GM19467 (cell line): ENCODE results near the gene SLC49A4.

ENCODE experiments used
- ATAC-seq: cut with Tn5 transposase; IDR thresholded peaks from one replicate; pipeline ENCODE4 v1.9.1; 2021; ENCODE audit warnings: mild to moderate bottlenecking, moderate library complexity; ENCODE audit not compliant: unreplicated experiment

SLC49A4 gene

DNA sequence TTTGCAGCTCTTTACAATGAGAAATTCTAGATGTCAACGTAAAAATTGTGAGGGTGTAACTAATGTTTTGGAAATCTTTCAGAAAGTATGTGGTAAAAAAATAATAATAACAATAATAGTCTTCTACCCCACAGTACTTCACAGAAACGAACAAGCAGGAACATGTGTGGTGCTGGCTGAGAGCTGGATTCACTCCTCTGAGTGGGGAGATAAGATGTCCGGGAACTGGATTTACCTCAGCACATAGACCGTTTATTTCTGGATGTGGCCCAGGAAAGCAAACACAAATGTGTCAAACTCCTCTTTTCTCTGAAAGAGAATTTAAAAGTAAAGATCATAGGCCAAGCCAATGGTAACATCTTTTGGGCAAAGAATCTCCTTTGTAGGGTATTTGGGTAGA is 103.4 kb downstream of the SLC49A4 start:
- ATAC-seq = no peak

DNA sequence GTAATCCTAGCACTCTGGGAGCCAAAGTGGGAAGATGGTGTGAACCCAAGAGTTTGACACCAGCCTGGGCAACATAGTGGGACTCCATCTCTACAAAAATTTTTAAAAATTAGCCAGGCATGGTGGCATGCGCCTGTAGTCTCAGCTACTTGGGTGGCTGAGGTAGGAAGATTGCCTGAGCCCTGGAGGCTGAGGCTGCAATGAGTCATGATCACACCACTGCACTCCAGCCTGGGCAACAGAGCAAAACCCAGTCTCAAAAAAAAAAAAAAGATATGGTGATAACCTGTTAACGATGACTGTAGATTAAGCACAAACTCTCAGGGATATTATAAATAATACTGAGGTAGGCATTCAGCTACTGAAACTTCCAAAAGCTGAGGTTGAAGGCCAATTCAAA is 107.5 kb downstream of the SLC49A4 start:
- no peak for ATAC-seq

DNA sequence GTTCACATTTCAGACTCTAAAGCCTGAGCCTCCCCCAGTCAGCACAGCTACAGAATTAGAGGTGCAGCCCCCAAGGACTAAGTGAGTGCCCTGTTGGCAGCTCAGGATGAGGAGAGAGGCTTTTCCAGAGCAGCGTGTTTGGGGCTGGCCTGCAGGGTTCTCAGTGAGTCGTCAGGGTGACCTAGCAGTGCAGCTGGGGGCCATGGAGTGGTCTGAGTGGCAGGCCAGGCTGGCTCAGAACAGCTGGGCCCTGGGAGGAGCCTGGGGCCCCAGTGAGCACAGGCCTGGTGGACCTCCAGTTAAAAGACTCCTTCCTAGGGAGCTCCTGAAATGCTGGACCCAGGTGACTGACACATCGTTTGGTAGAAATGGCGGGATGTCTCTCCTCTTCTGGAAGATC is 108.3 kb downstream of the SLC49A4 start:
- ATAC-seq = no peak

DNA sequence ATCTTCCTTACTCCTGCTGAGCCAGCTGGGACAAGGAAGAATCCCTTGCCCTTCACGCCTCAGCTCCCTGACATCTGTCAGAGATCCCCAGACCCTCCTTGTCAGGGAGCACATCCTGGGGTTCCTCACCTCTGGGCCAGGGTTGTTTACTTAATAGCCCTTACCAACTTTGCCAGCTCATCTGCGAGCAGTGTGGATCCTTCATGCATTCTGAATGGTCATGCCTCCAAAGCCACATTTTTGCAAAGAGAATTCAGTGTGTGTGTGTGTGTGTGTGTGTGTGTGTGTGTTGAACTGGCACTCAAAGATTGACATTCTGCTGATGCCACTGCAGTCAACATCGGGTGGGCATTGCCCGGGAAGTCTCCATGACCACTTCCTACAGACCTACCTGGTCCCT is 112.6 kb downstream of the SLC49A4 start:
- no peak for ATAC-seq

DNA sequence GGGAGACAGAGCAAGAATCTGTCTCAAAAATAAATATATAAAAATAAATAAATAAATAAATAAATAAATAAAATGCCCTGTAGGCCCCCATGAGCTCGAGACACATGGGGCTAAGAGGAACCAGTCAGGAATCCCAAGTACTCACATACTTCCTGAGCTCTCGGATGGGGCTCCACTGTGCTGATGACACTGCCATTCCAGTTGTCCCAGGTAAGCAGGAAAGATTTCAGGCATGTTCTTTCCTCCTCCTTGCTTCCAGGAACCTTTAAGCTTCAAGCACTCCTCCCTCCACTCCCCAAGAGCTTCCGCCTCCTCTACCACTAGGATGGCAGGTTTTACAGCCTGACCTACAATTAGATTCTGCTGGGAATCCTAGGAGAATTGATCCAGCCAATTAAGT is 113.4 kb downstream of the SLC49A4 start:
- ATAC-seq = no peak

DNA sequence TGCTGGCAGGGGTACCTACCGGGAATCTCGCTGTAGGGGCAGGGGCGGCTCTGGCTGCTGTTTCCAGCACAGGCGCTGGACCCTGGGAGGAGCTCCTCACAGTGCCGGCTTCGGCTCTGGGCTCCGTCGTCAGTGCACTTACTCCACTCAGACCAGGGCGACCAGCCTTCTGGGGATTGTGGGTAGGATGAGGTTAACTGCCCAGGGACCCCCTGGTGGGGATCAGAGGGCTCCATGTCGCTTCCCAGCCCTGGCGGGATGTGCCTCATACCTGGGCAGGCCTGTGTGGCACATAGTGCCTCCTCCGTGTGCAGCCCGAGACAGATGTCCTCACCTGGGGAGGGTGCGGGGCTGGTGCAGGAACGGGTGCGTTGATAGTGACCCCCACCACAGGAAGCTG is 117.0 kb downstream of the SLC49A4 start:
- ATAC-seq = no peak

DNA sequence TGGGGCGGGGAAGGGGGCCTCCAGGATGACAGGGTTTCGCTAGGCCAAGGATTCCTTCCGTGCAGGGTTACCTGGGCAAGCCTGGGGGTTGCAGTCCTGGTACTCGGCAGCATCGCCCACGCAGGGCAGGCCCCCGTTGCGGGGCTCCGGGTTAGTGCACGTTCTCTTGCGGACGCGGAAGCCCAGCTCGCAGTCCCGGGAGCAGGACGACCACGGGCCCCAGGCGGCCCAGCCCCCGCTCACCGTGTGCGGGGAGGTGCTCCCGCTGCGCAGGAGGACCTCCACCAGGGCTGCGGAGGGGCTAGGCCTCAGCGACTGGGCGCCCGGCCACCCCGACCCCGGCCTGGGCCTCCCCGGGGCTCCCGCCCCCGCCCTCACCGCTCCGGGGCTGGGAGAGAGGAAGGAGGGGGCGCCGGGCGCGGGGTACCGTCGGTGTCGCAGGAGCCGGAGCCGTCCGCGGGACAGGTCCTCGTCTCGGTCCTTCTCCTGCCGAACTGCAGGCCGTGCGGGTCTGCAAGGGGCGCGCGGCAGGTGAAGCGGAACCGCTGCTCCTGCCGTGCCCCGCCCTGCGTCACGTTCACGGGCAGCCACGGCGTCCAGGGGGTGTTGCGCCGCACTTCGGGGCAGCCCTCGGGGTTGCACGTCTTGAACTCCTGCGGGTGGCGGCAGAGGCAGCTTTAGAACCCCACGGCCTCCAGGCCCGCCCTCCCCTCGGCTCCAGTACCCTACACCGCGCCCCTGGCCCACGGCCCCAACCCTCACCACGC is 118.1 kb downstream of the SLC49A4 start:
- ATAC-seq = no peak

DNA sequence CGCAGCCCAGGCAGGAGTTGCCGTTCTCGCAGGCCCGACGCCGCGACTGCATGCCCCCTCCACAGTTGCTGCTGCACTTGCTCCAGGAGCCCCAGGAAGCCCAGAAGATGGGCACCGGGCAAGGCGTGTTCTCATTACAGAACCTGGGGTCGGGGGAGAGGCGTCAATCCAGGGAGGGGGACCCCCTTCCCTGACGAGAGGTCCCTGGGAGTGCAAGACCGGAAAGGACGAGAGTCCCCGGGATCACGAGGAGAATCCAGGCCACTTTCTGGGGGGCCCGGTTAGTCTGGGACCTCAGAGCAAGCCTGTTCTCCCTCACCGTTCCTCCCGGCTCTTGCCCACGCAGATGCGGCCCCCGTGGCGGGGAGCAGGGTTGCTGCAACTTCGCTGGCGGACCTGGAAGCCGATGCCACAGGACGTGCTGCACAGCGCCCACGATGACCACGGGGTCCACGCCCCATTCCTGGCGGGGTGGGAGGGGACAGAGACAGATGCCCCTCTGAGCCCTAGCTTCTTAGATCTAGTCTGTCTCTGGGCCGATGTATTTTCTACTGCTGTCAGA is 118.8 kb downstream of the SLC49A4 start:
- ATAC-seq = no peak

DNA sequence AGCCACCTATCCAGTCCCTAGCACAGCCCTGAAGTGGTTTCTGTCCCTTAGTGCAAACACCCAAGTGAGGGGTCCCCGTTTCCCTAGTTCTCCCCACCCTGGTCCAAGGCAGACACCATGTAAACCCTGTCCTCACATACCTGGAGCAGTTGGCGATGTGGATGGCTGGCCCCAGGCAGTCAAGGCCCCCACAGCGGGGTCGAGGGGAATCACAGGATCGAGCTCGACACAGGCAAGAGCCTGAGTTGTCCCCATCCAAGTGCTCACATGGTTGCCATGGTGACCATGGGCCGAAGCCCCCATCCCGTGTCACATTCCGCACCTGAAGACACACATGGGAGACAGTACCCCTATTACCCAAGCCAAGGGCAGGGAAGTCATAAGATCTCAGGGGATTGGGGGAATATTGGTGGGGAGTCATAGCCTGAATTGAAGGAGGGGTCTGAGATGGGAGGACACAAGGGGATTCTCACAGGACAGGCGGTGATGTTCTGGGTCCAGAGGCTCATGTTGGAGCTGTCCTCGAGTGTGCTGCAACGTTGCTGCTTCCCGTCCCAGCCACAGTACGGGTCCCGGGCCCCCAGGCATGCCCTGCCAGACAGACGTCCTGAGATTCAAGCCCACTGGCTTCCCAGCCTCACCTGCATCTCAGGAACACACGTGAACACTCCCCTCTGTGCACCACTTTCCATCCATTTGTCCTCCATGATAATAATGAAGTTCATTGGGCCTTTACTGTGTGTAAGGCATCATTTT is 120.6 kb downstream of the SLC49A4 start:
- no peak for ATAC-seq

DNA sequence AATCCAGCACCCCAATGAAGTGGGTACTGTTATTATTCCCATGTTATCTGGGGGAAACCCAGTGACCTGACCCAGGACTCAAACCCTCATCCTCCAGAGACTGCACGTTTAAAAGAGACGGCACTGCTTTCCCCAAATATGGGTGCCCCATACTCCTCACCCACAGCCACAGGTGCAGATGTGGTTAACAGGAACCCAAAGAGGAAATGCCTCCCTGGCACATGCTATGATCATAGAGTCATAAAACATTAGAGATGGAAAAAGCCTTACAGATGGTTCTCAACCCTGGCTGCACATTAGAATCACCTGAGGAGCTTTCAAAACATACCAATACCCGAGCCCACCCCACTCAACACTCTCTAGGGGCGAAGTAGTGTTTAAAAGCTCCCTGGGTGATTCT is 121.2 kb downstream of the SLC49A4 start:
- no peak for ATAC-seq

DNA sequence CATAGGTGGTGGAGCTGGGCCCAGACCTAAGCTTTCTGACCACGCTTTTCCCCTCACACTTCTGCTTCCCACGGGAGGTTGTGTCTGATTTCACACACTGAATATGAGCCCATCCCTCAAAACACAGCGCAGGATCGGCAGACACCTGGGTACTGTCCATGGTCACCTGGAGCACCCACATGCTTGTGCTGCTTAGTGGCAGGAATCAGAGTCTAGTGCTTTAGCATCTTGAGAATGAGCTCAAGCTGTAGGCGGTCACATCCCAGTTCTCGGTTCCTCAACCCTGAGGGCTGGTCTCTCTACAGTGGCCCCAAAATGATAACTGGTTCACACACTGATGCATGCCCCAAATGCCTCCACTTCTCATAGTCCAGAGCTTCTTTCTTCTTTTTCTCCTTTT is 121.7 kb downstream of the SLC49A4 start:
- no peak for ATAC-seq

DNA sequence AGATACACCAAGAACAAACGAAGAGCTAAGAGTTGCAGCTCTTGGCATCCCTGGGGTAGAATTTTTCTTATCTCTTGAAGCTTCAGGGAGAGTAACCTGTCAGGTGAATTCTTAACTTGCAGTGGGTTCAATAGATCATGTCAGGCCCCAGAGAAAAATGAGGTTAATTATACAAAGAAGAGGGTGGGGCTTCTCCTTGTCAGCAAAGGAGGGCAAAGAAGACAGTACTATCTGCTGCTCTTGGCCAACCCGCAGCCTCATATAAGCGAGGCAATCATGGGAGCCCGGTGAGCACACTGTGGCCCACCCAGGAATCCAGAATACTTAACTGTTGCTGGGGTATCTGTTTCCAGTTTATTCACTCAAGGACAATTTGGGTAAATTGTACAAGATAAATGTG is 122.5 kb downstream of the SLC49A4 start:
- no peak for ATAC-seq

DNA sequence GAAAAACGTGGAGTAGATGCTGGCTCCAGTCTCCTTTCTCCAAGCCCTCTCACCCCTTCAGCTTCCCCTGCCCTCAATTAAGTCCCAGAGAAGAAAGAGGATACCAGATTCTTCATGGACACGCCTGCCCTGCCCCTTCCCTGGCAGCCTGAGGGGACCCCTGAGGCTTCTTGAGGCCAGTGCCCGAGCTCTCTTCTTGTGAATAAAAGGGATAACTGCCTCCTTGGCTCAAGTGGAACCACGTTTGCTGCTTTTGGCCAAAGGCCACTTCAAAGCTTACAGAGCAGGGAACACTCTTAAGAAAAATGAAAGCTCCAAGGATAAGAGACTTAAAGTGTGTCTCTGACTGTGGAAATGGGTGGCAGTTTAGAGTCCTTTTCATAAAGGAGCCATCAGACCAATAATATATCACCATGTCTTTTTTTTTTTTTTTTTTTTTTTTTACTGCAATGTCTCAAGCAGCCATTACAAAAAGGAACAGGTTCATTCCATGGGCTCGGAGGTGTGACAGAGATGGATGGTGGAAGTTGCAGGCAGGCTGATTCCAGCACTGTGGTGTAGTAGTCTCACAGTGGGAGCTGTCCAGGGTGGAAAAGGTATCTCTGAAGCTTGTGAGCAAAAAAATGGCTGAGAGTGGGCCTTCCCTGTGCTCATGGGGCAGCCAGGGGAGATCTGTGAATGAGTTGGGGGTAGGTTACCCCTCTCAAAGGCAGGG is 123.9 kb downstream of the SLC49A4 start:
- ATAC-seq = no peak

DNA sequence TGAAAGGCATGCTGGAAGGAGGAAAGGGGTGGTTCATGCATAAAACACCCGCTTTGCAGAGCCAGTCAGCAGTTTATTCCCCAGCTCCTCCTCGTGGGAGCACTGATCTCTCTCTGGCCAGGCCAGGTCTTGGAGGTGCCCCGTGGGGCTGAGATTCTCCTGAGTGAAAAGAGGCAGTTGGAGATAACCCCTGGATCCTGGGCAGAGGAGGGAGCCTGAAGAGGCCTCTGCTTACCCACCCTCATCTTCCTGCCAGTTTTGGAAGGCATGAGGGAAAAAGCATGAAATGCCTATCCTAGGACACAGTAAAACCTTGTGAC is 124.4 kb downstream of the SLC49A4 start:
- ATAC-seq = no peak

DNA sequence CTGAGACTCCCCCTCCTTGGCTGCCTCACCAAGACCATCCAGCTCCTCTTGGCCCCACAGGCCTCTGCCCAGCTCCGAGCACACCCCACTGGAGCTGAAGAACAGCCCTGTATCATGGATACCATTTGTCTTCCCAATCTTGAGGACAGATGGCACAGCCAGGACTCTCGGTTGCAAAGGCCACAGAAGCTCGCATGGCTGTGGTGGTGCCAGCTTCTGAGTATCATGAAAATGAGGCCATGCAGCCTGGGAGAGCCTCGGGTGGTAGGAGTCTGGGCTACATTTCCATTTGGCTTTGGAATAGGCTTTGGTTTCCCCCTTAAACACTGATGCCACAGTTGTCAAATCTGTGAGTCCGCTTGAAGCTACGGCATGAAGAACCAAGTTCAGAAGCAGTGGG is 126.1 kb downstream of the SLC49A4 start:
- no peak for ATAC-seq

DNA sequence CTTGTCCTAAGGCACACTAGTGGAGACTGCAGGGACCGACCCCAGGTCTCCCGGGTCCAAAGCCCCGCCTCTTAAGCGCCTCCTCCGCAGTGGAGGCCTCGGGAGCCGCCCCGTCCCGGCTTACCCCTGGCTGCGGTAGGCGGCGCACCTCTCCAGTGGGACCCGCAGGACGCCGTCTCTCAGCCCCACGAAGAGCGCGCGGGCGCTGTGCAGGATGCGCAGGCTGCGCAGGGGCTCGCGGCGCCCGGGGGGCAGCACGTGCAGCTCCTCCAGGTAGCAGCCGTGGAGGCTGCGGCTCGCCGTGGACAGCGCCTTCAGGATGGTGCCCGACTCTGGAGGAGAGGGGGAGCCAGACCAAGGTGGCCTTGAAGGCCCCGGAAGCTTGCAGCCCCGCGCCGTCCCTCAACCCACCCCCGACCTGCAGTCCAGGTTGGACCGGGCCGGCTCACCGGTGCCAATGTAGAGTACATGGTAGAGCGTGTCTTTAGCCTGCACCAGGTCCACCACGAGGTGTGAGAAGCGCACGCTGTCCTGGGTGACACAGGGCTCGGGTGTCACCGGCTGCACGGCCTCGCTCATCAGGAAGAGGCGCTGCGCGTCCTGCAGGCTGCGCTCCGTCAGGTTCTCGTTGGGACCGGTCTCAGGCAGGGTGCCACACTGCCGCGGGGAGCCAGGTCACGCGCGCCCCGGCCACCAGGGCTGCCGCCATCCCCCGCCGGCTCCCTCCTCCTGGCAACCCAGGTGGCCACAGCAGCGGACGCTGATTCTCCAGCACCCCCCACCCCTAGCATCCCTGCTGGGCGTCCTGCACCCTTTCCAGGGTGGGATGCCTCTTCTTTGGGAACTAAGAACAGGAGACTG is 127.2 kb downstream of the SLC49A4 start:
- ATAC-seq = peak; percentile 59

DNA sequence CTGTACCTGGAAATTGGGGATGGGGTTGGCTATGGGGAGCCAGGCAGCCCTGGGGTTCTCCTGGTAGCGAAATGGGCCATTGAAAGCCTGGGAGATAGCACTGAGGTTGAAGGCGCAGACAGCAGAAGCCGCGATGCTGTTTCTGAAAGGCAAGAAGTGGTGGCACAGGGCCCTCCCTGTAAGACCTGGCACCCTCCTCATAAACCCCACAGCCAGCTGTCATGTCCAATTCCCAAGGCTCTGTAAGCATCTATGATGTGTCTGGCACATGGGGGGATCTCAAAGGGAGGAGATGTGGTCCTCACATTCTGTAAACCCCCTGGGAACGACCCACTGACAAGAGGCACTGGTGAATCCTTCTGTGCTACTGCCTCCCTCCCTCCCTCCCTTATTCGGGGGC is 128.7 kb downstream of the SLC49A4 start:
- no peak for ATAC-seq

DNA sequence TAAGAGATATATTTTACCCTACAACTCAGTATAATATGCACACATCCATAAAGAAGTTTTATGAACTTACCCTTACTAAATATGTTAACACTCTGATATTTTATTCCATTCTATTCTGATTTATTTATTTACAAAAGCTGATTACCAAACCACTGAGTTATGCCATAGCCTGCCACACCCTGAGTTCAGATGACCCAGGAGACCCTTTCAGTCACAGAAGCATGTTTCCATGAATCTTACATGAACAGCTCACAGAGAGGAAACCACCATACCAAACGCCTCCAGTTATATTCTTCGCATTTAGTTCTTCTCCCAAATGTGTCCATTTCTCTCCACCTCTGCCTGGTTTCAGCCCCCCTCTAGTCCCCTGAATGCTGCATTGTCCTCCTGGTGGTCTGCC is 129.2 kb downstream of the SLC49A4 start:
- ATAC-seq = no peak

DNA sequence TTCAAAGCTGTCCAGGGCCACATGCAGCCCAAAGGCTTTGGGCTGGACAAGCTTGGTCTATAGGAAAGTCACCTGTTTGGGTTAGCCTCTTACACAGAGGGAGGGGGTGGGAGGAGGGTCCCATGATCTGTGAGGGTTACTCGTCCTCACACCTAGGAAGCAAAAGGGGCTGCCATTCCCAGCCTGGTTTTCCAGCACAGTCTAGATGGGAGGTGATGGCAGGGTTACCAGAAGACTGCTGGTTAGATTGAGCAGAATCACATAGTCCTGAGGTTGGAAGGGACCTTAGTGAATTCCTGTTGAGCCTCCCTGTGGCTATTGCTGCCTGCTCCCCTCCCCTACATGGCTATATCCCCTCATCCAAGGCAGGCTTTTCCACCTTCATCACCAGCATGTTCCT is 130.9 kb downstream of the SLC49A4 start:
- no peak for ATAC-seq

DNA sequence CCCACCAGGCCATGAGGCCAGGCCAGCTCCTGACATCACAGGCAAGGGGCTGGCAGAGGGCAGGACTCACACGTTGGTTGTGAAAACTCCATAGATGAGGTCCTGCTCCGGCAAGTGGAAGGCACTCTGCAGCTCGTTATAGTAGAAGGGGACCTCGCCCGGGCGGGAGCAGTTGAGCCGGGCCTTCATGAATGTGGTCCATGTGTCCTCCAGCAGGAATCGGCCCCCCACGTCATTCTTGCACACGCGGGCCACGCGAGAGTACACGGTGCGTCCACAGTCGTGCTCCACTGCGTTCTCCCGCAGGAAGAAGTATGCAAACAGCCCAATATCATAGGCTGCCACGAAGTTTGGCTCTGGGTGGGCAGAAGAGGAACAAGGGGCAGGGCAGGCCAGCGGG is 131.5 kb downstream of the SLC49A4 start:
- ATAC-seq = no peak

DNA sequence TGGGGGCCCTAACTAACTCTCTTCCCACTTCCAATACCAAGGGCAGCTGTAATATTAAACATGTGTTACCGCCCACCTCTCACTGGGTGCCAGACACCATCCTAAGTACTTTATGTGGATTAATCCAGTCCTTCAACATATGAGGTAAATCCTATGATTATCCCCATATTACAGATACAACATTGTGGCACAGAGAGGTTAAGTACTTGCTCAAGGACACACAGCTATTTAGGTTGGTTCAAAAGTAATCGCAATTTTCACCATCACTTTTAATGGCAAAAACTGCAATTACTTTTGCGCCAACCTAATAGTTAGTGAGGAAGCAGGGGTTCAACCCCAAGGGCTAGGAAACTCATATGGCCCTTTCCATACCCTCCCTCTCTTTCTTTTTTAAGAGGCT is 131.9 kb downstream of the SLC49A4 start:
- ATAC-seq = no peak
